WTC11 (cell line): Measurements from ENCODE around the gene TAF7L. TPM values are rescaled to one million over a fixed set of nuclear protein-coding genes. Genes with fewer than 3 reads are reported as not detected.

Experiments
- ATAC-seq: fragments of 200-7000 bp; cut with Tn5 transposase; 2 replicates; pipeline ENCODE4 v1.10.0; 2021; ENCODE audit warnings: mild to moderate bottlenecking, moderate library complexity
- CTCF ChIA-PET: fragments of 300-600 bp; sonication (Branson Sonifier 250); formaldehyde crosslinking; loops from one replicate; lab custom pipeline; 2021; ENCODE audit warnings: antibody characterized with exemption; lab: Charles Lee
- POLR2A ChIA-PET: fragments of 350-600 bp; sonication (Branson Sonifier 250); formaldehyde crosslinking; loops from one replicate; lab custom pipeline; 2021; ENCODE audit warnings: antibody characterized with exemption; lab: Charles Lee
- DNase-seq: peaks from one replicate; pipeline ENCODE4 v3.0.0; 2021; ENCODE audit warnings: low spot score
- H3K27ac Mint-ChIP-seq: 2 replicates; pipeline ENCODE4 v1.8.0; 2021; ENCODE audit warnings: mixed read lengths
- H3K27me3 Mint-ChIP-seq: 2 replicates; pipeline ENCODE4 v1.8.0; 2021; ENCODE audit warnings: low read depth, mild to moderate bottlenecking, moderate library complexity, mixed read lengths
- H3K36me3 Mint-ChIP-seq: 2 replicates; pipeline ENCODE4 v1.8.0; 2021; ENCODE audit warnings: mixed read lengths
- H3K4me1 Mint-ChIP-seq: 2 replicates; pipeline ENCODE4 v1.8.0; 2022; ENCODE audit warnings: mixed read lengths
- H3K4me3 Mint-ChIP-seq: 2 replicates; pipeline ENCODE4 v1.8.0; 2021; ENCODE audit warnings: mild to moderate bottlenecking, moderate library complexity, mixed read lengths
- H3K9me3 Mint-ChIP-seq: 2 replicates; pipeline ENCODE4 v1.8.0; 2021; ENCODE audit warnings: mixed read lengths
- ELF4 ChIP-seq: sonication (generic); formaldehyde crosslinking; IDR thresholded peaks from 2 replicates; pipeline ENCODE4 v1.8.1; 2022; ENCODE audit warnings: low read depth, mild to moderate bottlenecking, moderate library complexity, missing genetic modification reagents
- ESRRA ChIP-seq: sonication (generic); formaldehyde crosslinking; IDR thresholded peaks from 2 replicates; pipeline ENCODE4 v1.8.1; 2022; ENCODE audit warnings: mild to moderate bottlenecking, missing genetic modification reagents, borderline replicate concordance
- ETV6 ChIP-seq: sonication (generic); formaldehyde crosslinking; IDR thresholded peaks from 2 replicates; pipeline ENCODE4 v1.8.1; 2022; ENCODE audit warnings: mild to moderate bottlenecking, missing genetic modification reagents
- KAT7 ChIP-seq: sonication (generic); formaldehyde crosslinking; IDR thresholded peaks from 2 replicates; pipeline ENCODE4 v1.8.1; 2023; ENCODE audit warnings: missing genetic modification reagents, mild to moderate bottlenecking, borderline replicate concordance
- NFATC4 ChIP-seq: fragments of 250-450 bp; sonication (Bioruptor Pico); IDR thresholded peaks from 2 replicates; pipeline ENCODE4 v1.9.0; 2021; ENCODE audit warnings: mild to moderate bottlenecking
- NR1H2 ChIP-seq: sonication (generic); formaldehyde crosslinking; IDR thresholded peaks from 2 replicates; pipeline ENCODE4 v1.9.0; 2021; ENCODE audit warnings: mild to moderate bottlenecking, moderate library complexity, missing genetic modification reagents
- NR3C1 ChIP-seq: sonication (generic); formaldehyde crosslinking; conservative IDR thresholded peaks from 2 replicates; pipeline ENCODE4 v1.8.1; 2023; ENCODE audit warnings: low read depth, mild to moderate bottlenecking, missing genetic modification reagents
- OVOL2 ChIP-seq: fragments of 250-450 bp; sonication (Bioruptor Pico); IDR thresholded peaks from 2 replicates; pipeline ENCODE4 v1.9.0; 2021; ENCODE audit warnings: mild to moderate bottlenecking, borderline replicate concordance
- SMAD3 ChIP-seq: sonication (generic); formaldehyde crosslinking; IDR thresholded peaks from 2 replicates; pipeline ENCODE4 v1.8.0; 2022; ENCODE audit warnings: missing genetic modification reagents, mild to moderate bottlenecking, borderline replicate concordance
- SP1 ChIP-seq: sonication (generic); formaldehyde crosslinking; conservative IDR thresholded peaks from 2 replicates; pipeline ENCODE4 v1.8.1; 2022; ENCODE audit warnings: missing genetic modification reagents
- TEAD1 ChIP-seq: sonication (generic); formaldehyde crosslinking; IDR thresholded peaks from 2 replicates; pipeline ENCODE4 v1.8.0; 2022; ENCODE audit warnings: mild to moderate bottlenecking, missing genetic modification reagents
- TP53 ChIP-seq: sonication (generic); formaldehyde crosslinking; IDR thresholded peaks from 2 replicates; pipeline ENCODE4 v1.8.1; 2023; ENCODE audit warnings: mild to moderate bottlenecking, missing genetic modification reagents
- ZBTB21 ChIP-seq: sonication (generic); formaldehyde crosslinking; IDR thresholded peaks from 2 replicates; pipeline ENCODE4 v1.8.1; 2023; ENCODE audit warnings: mild to moderate bottlenecking, missing genetic modification reagents, borderline replicate concordance
- ZNF138 ChIP-seq: sonication (generic); formaldehyde crosslinking; conservative IDR thresholded peaks from 2 replicates; pipeline ENCODE4 v1.8.1; 2022; ENCODE audit warnings: mild to moderate bottlenecking, moderate library complexity, missing genetic modification reagents
- total RNA-seq: library from RNA; stranded (reverse); gene quantifications from 3 replicates; pipeline ENCODE4 v1.2.3, GENCODE V29; 2021
- TF ChIP-seq, protein P1 (sequence below): sonication (generic); formaldehyde crosslinking; IDR thresholded peaks from 2 replicates; pipeline ENCODE4 v1.8.1; 2023; ENCODE audit warnings: mild to moderate bottlenecking, missing genetic modification reagents, borderline replicate concordance
- TF ChIP-seq, protein P2 (sequence below): sonication (generic); formaldehyde crosslinking; IDR thresholded peaks from 2 replicates; pipeline ENCODE4 v1.8.1; 2022; ENCODE audit warnings: mild to moderate bottlenecking, missing genetic modification reagents, moderate library complexity, borderline replicate concordance
- TF ChIP-seq, protein P3 (sequence below): sonication (generic); formaldehyde crosslinking; IDR thresholded peaks from 2 replicates; pipeline ENCODE4 v1.8.1; 2023; ENCODE audit warnings: mild to moderate bottlenecking, missing genetic modification reagents, moderate library complexity
- TF ChIP-seq, protein P4 (sequence below): sonication (generic); formaldehyde crosslinking; IDR thresholded peaks from 2 replicates; pipeline ENCODE4 v1.8.1; 2022; ENCODE audit warnings: low read depth, missing genetic modification reagents, borderline replicate concordance
- TF ChIP-seq, protein P5 (sequence below): fragments of 250-450 bp; sonication (Bioruptor Pico); IDR thresholded peaks from 2 replicates; pipeline ENCODE4 v1.8.0; 2021; ENCODE audit warnings: mild to moderate bottlenecking
- TF ChIP-seq, protein P6 (sequence below): fragments of 250-450 bp; sonication (Bioruptor Pico); IDR thresholded peaks from 2 replicates; pipeline ENCODE4 v2.1.2; 2022; ENCODE audit warnings: mild to moderate bottlenecking, moderate library complexity
- TF ChIP-seq, protein P7 (sequence below): sonication (generic); formaldehyde crosslinking; IDR thresholded peaks from 2 replicates; pipeline ENCODE4 v1.8.1; 2022; ENCODE audit warnings: low read depth, mild to moderate bottlenecking, moderate library complexity, missing genetic modification reagents, borderline replicate concordance
- TF ChIP-seq, protein P8 (sequence below): sonication (generic); formaldehyde crosslinking; IDR thresholded peaks from 2 replicates; pipeline ENCODE4 v1.8.0; 2022; ENCODE audit warnings: mild to moderate bottlenecking, missing genetic modification reagents
- TF ChIP-seq, protein P9 (sequence below): sonication (generic); formaldehyde crosslinking; IDR thresholded peaks from 2 replicates; pipeline ENCODE4 v1.8.1; 2023; ENCODE audit warnings: mild to moderate bottlenecking, missing genetic modification reagents

The TAF7L gene
- total RNA-seq, 1 experiment from 2014 or later: 0.17 TPM

DNA sequence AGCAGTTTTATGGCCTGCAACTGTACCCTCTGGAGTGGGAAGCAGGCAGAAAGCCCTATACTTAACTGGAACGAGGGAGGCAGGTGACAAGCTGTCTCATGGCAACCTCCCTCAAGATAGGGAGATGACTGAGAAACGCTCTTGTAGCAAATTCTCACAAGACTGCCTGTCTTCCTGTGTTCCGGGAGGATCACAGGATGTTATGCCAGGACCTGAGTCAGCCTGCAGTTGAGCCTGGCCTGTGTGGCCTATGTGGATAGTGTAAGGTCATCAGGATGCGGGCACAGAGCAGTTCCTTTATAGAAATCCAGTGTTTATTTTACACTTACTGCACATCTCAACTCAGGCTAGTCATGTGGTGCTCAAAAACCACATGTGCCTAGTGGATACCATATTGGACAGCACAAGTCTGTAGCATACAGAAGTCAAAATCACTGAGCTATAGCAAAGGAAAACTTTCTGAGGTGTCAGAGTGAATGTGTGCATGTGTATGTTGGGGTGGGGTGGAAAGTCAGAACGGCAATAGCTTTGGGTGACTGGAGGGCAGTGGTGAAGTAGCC lies 25.2 kb downstream of the TAF7L start (continued):
- TF ChIP-seq, protein P1, sequence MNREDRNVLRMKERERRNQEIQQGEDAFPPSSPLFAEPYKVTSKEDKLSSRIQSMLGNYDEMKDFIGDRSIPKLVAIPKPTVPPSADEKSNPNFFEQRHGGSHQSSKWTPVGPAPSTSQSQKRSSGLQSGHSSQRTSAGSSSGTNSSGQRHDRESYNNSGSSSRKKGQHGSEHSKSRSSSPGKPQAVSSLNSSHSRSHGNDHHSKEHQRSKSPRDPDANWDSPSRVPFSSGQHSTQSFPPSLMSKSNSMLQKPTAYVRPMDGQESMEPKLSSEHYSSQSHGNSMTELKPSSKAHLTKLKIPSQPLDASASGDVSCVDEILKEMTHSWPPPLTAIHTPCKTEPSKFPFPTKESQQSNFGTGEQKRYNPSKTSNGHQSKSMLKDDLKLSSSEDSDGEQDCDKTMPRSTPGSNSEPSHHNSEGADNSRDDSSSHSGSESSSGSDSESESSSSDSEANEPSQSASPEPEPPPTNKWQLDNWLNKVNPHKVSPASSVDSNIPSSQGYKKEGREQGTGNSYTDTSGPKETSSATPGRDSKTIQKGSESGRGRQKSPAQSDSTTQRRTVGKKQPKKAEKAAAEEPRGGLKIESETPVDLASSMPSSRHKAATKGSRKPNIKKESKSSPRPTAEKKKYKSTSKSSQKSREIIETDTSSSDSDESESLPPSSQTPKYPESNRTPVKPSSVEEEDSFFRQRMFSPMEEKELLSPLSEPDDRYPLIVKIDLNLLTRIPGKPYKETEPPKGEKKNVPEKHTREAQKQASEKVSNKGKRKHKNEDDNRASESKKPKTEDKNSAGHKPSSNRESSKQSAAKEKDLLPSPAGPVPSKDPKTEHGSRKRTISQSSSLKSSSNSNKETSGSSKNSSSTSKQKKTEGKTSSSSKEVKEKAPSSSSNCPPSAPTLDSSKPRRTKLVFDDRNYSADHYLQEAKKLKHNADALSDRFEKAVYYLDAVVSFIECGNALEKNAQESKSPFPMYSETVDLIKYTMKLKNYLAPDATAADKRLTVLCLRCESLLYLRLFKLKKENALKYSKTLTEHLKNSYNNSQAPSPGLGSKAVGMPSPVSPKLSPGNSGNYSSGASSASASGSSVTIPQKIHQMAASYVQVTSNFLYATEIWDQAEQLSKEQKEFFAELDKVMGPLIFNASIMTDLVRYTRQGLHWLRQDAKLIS (CRISPR knock-in tag): no peak
- TF ChIP-seq ZNF138 (CRISPR knock-in tag) (no peak), KAT7 (CRISPR knock-in tag) (no peak), SMAD3 (CRISPR knock-in tag) (no peak), TP53 (CRISPR knock-in tag) (no peak), OVOL2 (CRISPR knock-in tag) (no peak), ESRRA (CRISPR knock-in tag) (no peak)
- TF ChIP-seq, protein P2, sequence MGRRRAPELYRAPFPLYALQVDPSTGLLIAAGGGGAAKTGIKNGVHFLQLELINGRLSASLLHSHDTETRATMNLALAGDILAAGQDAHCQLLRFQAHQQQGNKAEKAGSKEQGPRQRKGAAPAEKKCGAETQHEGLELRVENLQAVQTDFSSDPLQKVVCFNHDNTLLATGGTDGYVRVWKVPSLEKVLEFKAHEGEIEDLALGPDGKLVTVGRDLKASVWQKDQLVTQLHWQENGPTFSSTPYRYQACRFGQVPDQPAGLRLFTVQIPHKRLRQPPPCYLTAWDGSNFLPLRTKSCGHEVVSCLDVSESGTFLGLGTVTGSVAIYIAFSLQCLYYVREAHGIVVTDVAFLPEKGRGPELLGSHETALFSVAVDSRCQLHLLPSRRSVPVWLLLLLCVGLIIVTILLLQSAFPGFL: no peak
- TF ChIP-seq, protein P3, sequence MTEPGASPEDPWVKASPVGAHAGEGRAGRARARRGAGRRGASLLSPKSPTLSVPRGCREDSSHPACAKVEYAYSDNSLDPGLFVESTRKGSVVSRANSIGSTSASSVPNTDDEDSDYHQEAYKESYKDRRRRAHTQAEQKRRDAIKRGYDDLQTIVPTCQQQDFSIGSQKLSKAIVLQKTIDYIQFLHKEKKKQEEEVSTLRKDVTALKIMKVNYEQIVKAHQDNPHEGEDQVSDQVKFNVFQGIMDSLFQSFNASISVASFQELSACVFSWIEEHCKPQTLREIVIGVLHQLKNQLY (CRISPR knock-in tag): no peak
- TF ChIP-seq, protein P4, sequence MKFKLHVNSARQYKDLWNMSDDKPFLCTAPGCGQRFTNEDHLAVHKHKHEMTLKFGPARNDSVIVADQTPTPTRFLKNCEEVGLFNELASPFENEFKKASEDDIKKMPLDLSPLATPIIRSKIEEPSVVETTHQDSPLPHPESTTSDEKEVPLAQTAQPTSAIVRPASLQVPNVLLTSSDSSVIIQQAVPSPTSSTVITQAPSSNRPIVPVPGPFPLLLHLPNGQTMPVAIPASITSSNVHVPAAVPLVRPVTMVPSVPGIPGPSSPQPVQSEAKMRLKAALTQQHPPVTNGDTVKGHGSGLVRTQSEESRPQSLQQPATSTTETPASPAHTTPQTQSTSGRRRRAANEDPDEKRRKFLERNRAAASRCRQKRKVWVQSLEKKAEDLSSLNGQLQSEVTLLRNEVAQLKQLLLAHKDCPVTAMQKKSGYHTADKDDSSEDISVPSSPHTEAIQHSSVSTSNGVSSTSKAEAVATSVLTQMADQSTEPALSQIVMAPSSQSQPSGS (CRISPR knock-in tag): no peak

DNA sequence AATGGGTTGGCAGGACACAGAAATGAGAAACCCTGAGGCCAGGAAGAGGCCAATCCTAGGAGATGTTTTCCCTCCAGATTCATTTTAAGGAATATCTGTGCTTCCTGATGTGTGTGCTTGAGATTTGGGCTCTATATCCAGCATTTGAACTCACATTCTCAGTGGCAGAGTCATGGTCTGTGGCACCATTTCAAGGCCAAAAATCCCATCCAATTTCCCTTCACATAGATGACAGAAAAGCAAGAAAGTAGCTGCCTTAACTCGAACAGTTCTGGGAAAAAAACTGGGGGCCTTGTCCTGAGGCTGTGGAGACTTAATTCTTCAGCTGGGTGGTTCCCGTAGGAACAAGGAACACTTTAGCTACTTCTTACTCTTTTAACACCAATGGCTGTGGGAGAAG lies 27.4 kb downstream of the TAF7L start:
- H3K4me3 Mint-ChIP-seq: no peak overlapping the region
- H3K27me3 Mint-ChIP-seq: no peaks in the 10 kb centered on the region; the same call in 1 of the 2 replicates
- ChIA-PET POLR2A (no interaction called here), CTCF (no interaction called here)
- no peaks in the 10 kb centered on the region for H3K36me3 Mint-ChIP-seq
- peaks cover 4% of the 10 kb centered on the region; the same call in 1 of the 2 replicates for H3K4me1 Mint-ChIP-seq
- no peak for ATAC-seq
- H3K9me3 Mint-ChIP-seq: no peaks in the 10 kb centered on the region
- no peak for DNase-seq
- no peak overlapping the region for H3K27ac Mint-ChIP-seq
- no peak for TF ChIP-seq SP1 (CRISPR knock-in tag)
- TF ChIP-seq OVOL2 (CRISPR knock-in tag): no peak
- TF ChIP-seq NR1H2 (CRISPR knock-in tag): no peak
- TF ChIP-seq NFATC4: no peak
- TF ChIP-seq ZBTB21 (CRISPR knock-in tag): no peak
- TF ChIP-seq, protein P5, sequence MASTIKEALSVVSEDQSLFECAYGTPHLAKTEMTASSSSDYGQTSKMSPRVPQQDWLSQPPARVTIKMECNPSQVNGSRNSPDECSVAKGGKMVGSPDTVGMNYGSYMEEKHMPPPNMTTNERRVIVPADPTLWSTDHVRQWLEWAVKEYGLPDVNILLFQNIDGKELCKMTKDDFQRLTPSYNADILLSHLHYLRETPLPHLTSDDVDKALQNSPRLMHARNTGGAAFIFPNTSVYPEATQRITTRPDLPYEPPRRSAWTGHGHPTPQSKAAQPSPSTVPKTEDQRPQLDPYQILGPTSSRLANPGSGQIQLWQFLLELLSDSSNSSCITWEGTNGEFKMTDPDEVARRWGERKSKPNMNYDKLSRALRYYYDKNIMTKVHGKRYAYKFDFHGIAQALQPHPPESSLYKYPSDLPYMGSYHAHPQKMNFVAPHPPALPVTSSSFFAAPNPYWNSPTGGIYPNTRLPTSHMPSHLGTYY (CRISPR knock-in tag): no peak
- TF ChIP-seq ELF4 (CRISPR knock-in tag): no peak
- TF ChIP-seq, protein P6, sequence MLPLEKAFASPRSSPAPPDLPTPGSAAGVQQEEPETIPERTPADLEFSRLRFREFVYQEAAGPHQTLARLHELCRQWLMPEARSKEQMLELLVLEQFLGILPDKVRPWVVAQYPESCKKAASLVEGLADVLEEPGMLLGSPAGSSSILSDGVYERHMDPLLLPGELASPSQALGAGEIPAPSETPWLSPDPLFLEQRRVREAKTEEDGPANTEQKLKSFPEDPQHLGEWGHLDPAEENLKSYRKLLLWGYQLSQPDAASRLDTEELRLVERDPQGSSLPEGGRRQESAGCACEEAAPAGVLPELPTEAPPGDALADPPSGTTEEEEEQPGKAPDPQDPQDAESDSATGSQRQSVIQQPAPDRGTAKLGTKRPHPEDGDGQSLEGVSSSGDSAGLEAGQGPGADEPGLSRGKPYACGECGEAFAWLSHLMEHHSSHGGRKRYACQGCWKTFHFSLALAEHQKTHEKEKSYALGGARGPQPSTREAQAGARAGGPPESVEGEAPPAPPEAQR (CRISPR knock-in tag): no peak
- no peak for TF ChIP-seq KAT7 (CRISPR knock-in tag)
- TF ChIP-seq, protein P7, sequence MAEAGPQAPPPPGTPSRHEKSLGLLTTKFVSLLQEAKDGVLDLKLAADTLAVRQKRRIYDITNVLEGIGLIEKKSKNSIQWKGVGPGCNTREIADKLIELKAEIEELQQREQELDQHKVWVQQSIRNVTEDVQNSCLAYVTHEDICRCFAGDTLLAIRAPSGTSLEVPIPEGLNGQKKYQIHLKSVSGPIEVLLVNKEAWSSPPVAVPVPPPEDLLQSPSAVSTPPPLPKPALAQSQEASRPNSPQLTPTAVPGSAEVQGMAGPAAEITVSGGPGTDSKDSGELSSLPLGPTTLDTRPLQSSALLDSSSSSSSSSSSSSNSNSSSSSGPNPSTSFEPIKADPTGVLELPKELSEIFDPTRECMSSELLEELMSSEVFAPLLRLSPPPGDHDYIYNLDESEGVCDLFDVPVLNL (CRISPR knock-in tag): no peak
- no peak for TF ChIP-seq NR3C1
- TF ChIP-seq TEAD1 (CRISPR knock-in tag): no peak
- TF ChIP-seq, protein P8, sequence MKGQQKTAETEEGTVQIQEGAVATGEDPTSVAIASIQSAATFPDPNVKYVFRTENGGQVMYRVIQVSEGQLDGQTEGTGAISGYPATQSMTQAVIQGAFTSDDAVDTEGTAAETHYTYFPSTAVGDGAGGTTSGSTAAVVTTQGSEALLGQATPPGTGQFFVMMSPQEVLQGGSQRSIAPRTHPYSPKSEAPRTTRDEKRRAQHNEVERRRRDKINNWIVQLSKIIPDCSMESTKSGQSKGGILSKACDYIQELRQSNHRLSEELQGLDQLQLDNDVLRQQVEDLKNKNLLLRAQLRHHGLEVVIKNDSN (CRISPR knock-in tag): no peak
- no peak for TF ChIP-seq ETV6 (CRISPR knock-in tag)
- TF ChIP-seq, protein P9, sequence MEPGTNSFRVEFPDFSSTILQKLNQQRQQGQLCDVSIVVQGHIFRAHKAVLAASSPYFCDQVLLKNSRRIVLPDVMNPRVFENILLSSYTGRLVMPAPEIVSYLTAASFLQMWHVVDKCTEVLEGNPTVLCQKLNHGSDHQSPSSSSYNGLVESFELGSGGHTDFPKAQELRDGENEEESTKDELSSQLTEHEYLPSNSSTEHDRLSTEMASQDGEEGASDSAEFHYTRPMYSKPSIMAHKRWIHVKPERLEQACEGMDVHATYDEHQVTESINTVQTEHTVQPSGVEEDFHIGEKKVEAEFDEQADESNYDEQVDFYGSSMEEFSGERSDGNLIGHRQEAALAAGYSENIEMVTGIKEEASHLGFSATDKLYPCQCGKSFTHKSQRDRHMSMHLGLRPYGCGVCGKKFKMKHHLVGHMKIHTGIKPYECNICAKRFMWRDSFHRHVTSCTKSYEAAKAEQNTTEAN (CRISPR knock-in tag): no peak
